COLO668 (cell line): ENCODE data around the gene MGMT.

Source experiments
- DNase-seq: peaks from one replicate; lab custom pipeline; 2025; ENCODE audit not compliant: unreplicated experiment; lab: John Stamatoyannopoulos, UW

Gene MGMT

DNA sequence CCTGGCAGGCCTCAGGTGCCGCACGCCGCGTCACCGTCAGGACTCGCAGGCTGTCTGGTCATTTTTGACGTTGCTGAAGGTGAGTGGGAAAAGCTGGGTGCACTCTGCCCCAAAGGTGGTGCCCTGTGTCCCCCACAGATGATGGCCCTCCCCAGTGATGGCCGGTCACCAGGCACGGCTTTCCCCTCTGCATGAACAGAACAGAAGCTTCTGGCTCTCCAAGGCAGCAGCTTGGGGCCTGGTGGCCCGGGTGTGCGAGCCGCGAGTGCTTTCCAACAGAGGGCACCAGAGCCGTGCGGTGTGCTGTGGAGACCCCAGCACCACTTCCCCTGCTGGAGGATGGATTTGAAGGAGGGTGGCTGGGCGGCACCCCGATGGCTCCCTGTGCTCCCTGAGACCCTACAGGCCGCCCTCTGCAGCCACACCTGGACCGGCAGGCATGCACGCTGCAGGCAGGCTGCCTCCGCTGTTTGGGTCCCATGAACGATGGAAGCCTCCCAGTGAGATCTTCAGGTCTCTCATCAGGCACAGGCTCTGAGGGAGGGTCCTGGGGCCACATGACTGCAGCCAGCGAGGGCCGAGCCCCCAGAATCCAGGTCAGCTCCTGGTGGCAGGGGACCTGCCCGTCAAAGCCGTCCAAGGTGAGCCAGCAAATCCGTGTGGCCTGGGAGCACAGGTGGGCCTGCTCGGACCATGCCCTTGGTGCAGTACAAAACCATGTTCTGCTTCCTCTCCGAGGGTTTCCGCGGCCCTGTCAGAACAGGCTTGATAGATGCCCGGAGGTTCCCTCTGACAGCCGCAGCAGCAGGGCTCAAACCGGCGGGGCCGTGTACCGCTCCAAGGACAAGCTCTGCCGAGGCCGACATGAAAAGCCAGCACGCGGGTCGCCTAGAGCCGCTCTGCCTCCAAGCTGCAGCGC, 301.7 kb downstream of the MGMT start:
- no peak for DNase-seq

DNA sequence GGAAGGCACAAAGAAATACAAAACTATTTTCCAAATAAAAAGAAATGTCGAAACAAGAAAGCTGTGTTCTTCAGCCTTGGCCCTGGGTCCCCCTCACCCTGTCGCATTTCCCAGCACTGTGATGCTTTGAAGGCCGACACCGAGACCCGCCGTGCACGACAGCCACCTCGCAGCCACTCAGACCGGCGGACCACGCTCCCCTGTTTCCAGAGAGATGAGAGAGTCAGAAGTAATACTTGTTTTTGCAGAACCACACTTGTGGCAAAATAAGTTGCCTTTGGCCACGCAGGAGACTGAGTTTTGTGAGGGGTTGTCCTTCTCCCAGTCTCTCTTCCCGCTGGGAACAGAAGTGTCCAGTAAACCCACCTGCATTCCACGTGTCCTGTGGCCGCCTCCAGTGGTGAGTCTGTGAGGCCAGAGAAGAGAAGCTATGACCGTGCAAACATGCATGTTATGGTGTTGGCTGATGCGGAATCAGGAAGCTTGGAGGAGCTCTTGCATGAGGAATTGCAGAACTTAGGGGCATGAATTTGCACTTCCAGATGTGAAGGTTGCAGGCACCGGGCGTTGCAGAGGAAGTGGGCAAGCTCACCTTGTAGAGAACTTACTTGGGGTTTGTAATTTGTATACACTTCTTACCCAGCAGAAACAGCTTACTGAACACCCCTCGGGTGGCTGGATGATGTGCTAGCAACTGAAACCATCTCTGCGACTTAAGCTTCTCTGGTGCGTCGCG, 302.5 kb downstream of the MGMT start:
- no peak for DNase-seq

DNA sequence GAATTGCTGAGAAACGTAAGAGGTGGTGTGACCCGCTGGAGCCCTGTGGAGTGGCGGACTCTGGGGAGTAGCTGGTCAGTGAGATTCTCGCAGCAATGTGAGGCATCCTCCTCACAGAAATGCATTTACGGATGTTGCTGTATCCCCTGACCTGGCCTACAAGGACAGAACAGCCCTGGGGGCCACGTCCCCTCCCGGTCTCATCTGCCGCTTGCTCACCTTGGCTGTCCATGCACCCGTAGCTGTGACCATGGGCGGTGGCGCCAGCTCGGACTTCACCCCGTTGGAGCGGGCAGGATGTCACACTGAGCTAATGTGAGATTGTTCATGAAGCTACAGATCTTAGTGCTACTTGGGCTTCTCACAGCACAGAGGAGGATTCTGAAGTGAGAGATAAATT, 303.2 kb downstream of the MGMT start:
- no peak for DNase-seq

DNA sequence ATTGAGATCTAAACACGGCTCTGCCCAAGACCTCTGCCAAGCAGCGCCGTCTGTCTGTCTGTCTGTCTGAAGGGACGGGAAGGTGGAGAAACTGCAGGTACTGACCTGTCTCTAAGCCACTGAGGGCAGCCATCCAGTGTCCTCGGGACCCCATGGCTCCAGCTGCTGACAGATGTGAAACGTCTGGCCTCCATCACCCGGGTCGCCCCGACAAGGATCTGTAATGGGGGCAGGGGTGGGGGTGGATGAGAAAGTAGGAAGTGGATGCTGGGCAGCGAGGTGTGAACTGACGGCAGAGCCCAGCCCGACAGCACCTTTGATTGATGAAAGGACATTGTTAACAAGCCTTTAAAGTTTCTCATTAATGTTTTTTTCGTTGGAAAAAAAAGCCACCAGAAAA, 304.0 kb downstream of the MGMT start:
- no peak for DNase-seq

DNA sequence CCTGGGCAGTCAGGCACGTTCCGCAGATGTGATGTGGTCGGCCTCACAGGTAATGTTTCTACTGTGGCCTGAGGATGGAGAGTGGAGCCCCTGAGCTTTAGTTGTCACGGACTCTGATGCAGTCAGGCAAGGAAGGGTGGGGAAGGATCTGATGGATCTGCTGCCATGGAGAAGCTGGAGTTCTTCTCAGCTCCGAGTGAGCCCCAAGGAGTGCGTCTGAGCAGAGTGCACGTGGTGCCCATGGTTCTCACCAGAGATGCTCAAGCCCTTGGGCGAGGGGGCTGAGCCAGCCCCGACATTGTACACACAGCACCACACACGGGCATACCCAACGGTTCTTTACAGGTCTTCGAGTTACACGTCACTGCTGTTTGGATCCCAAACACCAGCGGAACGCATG, 304.5 kb downstream of the MGMT start:
- DNase-seq, result no peak

DNA sequence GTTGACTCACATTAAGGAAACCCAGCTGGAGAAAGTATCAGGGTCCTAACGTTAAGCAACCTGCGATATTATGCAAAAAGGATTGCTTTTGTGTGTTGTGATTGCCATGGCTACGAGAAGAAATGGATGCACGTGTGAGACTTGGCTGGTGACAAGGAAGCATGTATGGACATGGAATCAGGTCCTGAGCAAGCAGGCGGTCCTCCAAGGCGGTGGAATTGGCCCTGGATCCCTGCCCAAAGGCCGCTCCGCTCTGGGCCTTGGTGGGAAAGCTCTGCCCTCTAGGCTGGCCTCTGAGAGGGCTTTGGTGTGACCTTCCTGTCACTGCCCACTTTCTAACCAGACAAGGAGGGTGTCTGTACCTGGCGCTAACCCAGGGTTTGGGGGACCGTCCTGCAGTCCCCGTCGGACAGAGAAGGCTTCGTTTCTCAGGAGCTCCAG, 305.0 kb downstream of the MGMT start:
- DNase-seq, result no peak

DNA sequence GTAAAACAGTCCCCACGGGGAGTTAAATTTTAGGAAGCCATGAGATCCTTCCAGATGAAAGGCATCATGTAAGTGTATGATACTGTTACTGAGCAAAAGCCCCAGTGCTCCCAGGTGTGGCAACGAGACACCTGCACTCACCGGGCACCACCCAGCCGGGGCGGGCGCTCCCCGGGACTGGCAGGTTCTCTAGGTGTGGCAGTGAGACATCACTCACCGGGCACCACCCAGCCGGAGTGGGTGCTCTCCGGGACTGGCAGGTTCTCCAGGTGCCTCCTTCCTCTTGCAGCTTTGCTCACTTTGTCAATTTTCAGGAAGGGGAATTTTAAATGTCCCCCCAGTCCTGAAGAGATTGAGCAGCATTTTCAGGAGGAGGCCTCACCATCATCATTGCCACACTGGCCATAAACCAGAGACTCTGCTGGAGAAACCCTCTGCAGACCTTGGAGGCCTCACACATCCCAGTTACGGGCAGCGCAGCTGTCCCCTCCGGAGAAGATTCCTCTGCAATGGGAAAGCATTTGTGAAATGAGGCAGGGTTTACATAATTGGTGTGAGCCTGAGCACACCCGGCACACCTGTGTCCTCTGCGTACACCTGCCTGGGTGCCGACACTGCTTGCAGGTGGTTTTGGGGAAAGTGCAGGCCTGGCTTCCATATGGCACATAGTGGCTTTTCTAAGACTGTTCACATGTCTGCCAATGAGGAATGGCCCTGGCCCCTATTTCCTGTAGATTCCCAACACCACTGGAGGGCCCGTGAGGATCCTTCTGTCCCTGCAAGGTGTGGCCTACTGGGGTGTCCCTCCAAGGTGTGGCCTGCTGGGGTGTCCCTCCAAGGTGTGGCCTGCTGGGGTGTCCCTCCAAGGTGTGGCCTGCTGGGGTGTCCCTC, 305.7 kb downstream of the MGMT start:
- no peak for DNase-seq

DNA sequence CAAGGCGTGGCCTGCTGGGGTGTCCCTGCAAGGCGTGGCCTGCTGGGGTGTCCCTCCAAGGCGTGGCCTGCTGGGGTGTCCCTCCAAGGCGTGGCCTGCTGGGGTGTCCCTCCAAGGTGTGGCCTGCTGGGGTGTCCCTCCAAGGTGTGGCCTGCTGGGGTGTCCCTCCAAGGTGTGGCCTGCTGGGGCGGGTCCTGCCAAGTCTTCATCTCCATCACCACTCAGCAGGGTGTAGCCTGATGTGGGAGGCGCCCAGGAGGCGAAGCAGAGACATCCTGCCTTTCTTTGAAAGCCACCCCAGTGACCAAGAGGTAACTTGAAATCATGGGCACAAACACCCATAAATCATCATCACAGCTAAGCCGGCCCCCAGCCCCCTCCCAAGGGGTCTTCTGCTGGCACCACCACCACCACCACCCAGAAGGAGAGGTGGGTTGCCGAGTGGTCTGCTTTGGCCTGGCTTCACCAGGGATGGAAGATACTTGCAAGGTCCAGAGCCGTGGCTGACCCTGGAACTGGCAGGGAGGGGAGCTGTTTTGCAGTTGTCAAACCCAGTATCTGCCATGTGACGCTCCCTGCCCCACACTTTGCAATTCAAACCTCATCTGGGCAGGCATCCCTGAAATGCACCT, 306.4 kb downstream of the MGMT start:
- no peak for DNase-seq

DNA sequence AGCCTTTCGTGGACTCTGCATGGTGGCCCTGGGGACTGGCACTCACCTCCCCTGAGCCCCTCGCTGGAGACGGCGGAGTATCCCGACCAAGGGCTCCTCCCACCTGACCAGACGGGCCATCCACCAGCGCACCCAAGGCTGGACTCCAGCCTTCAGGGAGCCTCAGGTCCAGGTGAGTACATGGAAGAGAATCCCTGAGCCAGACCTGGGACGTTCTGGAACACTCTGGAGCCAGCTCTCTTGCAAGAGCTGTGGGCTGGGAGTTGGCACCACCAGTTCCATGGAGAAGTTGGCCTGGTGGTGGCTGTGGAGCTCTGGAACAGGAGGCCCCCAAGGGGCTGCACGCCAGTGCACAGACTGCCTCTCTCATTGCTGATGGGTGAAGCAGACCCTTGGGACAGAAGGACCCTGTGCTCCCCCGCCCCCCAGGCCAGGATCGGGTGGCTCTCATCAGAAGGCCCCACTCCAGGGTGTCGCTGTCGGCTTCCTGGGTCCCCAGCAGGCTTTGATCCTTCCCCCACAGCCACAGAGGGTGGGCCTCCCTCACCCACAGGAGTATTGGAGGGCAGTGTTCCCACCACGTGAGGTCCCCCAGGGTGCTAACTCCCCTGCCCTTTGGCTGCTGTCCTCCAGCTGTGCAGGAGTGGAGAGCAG, 307.2 kb downstream of the MGMT start:
- no peak for DNase-seq

DNA sequence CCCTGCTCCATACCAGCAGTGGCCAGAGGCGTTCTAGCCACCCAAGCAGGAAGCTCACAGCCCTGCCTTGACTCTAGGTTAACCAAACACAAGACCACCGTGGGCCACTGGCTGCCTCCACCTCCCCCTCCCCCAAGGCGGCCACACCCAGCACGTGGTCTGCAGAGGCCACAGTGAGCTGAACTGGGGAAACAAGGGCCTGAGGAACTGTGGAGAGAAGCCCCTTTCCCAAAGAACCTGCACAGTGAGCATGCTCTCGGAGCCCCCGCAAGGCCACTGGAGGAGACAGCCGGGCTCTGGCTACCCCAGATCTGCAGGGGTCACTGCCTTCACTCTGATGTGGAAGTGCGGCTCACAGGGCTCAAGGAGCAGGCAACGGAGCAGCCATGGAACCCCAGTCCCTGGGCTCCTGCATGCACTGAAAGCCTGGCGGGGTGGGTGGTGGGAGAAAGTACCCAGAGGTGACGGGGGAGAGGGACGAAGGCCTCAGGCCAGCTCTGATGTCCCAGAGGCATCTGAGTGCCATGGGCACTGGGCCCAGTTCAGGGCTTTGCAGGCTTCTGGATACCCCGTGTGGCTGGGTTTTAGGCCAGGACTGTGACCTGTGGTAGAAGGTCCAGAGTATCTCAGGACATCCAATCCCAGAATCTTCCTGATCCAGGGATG, 307.8 kb downstream of the MGMT start:
- DNase-seq, result no peak

DNA sequence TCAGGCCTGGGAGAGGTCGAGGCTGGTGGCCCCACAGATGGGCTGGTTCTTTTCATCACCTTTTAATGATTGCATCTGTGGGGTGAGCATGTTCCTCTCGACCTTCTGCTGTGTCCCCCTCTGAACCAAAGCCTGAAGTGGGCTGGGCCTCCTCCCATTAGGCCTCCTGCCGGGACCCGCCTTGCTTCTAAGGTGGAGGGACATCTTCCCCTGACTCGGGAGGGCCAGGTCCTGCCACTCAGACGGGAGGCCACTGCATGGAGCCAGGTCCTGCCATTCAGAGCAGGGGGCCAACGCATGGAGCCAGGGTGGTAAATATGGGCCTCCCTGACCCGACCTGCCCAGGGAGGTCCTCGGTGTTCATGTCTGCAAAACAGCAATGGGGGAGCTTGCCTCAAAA, 308.6 kb downstream of the MGMT start:
- no peak for DNase-seq

DNA sequence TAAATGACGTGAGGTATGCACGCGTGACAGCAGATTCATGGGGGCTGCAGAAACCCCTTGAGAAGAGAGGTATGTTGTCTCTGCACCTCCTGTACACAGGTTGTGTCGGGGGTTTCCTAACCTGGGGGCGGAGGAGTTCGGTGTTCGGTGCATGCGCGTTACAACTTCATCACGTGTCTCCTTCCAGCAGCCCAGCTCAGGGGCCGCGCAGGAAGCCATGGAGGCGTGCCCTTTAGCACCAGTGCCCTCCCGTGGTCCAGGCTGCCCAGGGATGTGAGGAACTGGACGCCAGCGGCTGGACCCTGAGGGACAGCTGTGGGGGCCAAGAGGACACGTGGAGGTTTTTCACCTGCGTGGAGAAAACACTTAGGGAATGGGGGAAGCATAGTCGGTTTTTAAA, 310.6 kb downstream of the MGMT start:
- DNase-seq, result no peak

DNA sequence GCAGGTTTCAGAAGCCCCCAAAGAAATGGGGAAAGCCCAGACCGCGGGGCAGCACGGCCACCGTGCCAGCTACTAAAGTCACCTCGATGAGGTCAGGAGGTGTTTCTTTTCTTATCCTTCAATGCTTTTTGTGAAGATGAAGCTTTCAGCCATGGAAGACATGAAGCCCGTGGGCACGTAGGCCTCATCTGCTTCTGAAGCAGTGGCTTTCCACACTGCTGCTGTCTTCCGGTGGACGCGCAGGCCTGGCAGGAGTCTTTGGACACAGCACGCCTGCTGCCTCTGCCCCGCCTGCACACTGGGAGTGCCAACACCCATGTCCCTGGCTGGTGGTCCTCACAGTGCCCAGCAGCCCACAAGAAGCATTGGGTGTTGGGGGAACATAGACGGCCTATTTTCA, 311.5 kb downstream of the MGMT start:
- DNase-seq, result no peak

DNA sequence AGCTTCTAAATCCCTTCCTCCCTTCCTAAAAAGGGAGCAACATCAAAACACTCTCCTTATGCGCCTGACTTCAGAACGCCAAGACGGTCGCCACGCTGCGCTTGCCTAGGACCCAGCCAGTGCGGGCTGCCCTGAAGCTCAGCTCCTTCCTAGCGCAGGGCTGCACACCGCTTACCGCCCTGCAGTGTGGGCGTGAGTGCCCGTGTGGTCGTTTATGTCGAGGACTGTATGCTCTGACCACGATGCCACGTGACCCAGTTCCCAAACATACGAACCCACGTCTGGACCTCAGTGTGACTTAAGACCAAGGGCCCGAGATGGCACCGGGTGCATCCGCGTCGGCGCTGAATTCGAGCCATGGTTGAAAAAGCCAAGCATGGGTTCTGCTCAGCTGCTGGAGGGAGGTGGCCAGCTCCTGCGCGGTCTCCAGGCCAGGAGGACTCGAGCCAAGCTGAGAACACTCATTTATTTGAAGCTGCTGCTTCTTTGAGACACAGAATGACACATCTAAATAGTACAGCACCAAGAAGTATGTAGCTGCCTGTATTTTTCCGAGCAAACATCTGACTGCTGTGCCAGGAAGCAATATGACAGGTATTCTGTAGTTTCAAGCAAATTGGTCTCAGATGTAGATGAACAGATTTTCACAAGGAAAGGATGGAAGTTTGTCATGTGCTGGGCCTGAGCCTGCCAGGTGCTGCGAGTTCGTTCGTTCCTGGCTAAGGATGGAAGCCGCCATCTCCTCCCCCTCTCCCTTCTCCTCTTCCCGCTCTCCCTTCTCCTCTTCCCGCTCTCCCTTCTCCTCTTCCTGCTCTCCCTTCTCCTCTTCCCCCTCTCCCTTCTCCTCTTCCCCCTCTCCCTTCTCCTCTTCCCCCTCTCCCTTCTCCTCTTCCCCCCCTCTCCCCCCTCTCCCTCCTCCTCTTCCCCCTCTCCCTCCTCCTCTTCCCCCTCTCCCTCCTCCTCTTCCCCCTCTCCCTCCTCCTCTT, 312.4 kb downstream of the MGMT start:
- DNase-seq, result no peak

DNA sequence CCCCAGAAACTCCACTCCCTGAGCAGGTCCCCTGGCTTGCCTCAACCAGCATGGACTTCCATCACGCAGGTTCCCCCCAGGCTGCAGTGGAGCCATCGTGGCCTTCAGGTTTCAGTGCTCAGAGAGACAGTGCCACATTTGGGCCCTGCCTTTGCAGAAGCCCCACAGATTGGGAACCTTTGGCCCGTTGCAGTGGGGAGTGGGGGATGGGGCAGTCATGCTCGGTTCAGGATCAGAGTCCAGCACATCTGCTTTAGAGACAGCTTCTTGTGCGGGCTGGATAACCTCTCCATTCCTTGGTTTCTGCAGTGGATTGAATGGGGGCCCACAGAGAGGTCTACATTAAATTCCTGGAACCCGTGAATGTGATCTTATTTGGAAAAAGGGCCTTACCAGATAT, 313.2 kb downstream of the MGMT start:
- no peak for DNase-seq

DNA sequence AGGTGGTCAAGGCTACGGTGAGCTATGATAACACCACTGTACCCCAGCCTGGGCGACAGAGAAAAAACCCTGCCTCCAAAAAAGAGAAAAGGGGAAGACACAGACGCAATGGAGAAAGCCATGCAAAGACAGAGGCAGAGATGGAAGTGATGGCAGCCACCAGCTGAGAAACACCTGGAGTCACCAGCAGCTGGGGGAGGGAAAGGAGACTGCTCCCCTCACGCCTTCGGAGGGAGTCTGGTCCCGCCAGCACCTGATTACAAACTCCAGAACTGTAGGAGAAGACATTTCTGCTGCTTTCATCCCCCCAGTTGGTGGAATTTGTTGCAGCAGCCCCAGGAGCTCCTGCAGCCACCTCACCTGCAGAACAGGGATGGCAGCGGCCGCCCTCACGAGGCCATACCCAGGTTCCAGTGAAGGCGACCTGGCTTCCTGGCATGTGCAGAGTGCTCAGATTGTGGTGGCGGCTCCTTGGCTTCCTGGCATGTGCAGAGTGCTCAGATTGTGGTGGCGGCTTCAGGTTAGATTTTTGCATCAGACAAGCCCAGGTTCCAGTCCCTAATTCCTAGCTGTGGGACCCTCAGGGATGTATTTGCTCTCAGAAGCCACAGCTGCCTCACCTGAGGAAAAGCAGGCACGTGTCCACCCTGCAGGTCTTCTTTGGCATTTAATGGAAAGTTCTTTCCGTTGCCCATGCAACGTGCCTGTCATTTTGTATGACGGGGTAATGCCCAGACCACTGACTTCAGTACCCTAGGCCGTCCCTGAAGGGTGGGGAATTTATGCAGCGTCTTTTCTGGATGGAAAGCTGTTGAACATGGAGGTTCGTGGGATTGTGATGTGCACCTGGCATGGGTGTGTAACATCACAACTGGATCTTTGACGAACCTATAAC, 314.1 kb downstream of the MGMT start:
- no peak for DNase-seq

DNA sequence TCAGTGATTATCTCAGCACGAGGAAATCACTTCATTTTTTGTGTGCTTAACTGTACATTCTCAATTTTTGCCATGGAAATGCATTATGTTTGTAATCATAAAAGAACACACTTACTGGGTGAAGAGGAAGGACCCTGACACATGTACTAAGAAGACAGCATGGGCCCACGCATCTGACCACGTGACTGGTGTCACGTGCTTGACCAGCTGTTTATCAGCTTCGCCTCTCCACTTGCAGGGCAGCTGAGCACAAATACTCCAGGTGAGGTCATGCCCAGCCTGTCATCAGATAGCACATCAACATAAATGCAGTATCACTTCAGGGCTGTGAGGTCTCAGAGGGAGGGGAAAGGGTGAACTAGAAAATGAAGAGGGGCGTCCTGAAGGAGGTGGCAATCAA, 317.2 kb downstream of the MGMT start:
- peak; percentile 45 for DNase-seq

DNA sequence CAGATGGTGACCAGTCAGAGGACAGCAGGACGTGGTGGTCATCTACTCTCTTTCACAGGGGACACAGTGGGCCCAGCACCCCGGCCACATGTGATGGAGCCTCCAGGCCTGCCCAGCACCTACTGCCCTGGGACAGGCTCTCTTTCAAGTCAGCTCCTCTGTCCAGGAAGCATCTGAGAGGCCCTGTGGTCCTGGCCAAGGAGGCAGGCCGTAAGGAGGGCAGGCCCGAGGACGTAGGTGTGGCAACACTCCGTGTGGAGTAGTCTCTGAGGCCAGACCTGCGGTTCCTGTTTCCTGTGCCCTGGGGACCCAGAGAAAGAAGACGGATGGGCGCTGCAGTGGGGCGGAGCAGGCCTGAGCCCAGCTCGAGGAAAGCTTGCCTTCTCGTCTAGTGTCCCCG, 317.9 kb downstream of the MGMT start:
- DNase-seq, result no peak
